Sciatic nerve (tissue), 2 donors: ENCODE measurements around the gene NDUFA3. TPM values are rescaled to one million over a fixed set of nuclear protein-coding genes. Genes with fewer than 3 reads are reported as not detected.

Experiments used
- ATAC-seq: fragments of 200-7000 bp; cut with Tn5 transposase; one replicate; pipeline ENCODE4 v1.9.1; 2020; ENCODE audit warnings: mild to moderate bottlenecking, moderate library complexity
- DNase-seq: peaks from one replicate; pipeline ENCODE4 v3.0.0-alpha.2; 2020; ENCODE audit warnings: low spot score
- intact Hi-C: fragments of 100-400 bp; cut with DNase I; formaldehyde crosslinking; loops from one replicate; pipeline ENCODE4 v1.14.2; 2022
- total RNA-seq: library from RNA; stranded (reverse); fragmentation: NEBNext Ultra II Directional; extraction: Animal tissue kit (Norgen Biotek cat#: 25700); gene quantifications from one replicate; pipeline ENCODE4 v1.2.1, GENCODE V29; 2021
- donor health status: DM: no; HTN: no; CAD: no.
- donor health status: DM: no; HTN: no; CAD: no.

The NDUFA3 gene
- total RNA-seq, 1 donor from 2014 or later, result 80.5 TPM

DNA sequence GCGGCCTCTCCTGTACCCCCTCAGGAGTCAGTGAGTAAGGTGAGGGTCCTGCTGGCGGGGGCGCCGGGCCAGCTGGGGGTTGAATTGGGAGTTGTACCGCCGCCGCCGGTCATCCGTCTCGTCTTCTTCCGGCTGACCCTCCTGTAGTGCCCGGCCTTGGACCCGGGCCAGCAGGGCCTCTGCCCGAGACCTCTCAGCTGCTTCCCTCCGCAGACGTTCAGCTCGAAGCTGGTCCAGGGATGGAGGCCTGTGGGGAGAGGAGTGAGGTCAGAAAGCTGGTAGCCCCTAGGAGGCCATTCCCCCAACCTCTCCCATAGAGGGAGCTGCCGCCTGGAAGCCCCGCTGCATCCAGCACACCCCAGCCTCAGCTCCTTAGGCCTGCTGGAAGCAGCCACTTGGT is 53.0 kb downstream of the NDUFA3 start:
- ATAC-seq (no peak), DNase-seq (no peak)
- intact Hi-C loops, result no loop called here

GRCh38 chr19:54156490-54156889 is 53.8 kb downstream of the NDUFA3 start:
- no peak for ATAC-seq

DNA sequence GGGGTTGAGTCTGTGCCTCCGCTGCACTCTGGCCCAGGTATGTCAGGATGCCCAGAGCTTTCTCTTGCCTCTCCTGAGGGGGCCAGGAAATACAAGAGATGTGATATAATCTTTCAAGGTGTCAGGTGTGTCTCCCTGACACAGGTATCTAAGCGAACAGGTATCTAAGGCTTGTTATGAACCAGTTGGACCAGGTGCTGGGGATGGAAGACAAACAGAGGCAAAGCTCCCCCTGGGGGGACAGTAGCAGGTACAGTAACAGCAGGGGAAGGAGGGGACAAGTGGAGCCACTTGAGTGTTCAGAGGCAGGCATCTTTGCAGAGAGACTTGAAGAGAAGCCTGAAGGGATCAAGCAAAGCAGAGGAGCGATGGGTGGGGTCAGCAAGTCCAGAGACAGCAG is 54.3 kb downstream of the NDUFA3 start:
- no peak for DNase-seq
- ATAC-seq, result no peak
- intact Hi-C loops, result no loop called here

More at GRCh38 chr19:54156490-54156889, 53.8 kb downstream of the NDUFA3 start:
- intact Hi-C loops, result no loop called here
- no peak for DNase-seq

Other genes with a start within 250 kb of the NDUFA3 start
- gene MYADM, start 235.0 kb upstream of the NDUFA3 start, total RNA-seq, result 120 TPM
- gene PRKCG, start 220.7 kb upstream of the NDUFA3 start, total RNA-seq, result not detected
- not detected for gene CACNG7, start 193.6 kb upstream of the NDUFA3 start, total RNA-seq
- 0.22 TPM for gene CACNG8, start 139.9 kb upstream of the NDUFA3 start, total RNA-seq
- gene CACNG6, start 111.2 kb upstream of the NDUFA3 start, total RNA-seq, result not detected
- gene VSTM1, start 39.0 kb upstream of the NDUFA3 start, total RNA-seq, result 0.76 TPM
- gene TARM1, start 21.5 kb upstream of the NDUFA3 start, total RNA-seq, result not detected
- 4.0 TPM for gene OSCAR, start 2.1 kb upstream of the NDUFA3 start, total RNA-seq
- 16.0 TPM for gene TFPT, start 12.8 kb downstream of the NDUFA3 start, total RNA-seq
- gene PRPF31, start 12.9 kb downstream of the NDUFA3 start, total RNA-seq, result 47.2 TPM
- 38.1 TPM for gene CNOT3, start 34.9 kb downstream of the NDUFA3 start, total RNA-seq
- gene LENG1, start 56.9 kb downstream of the NDUFA3 start, total RNA-seq, result 6.3 TPM
- 2.9 TPM for gene TMC4, start 70.3 kb downstream of the NDUFA3 start, total RNA-seq
- gene MBOAT7, start 86.7 kb downstream of the NDUFA3 start, total RNA-seq, result 56.0 TPM
- gene TSEN34, start 88.5 kb downstream of the NDUFA3 start, total RNA-seq, result 24.3 TPM
- 1,121 TPM for gene RPS9, start 98.0 kb downstream of the NDUFA3 start, total RNA-seq
- 23.9 TPM for gene LILRB3, start 120.2 kb downstream of the NDUFA3 start, total RNA-seq
- gene LILRA6, start 139.9 kb downstream of the NDUFA3 start, total RNA-seq, result 11.4 TPM
- gene LILRB5, start 154.4 kb downstream of the NDUFA3 start, total RNA-seq, result 24.1 TPM
- gene LILRB2, start 178.3 kb downstream of the NDUFA3 start, total RNA-seq, result 12.9 TPM
- gene LILRA5, start 210.3 kb downstream of the NDUFA3 start, total RNA-seq, result 5.3 TPM
- gene LILRA4, start 236.3 kb downstream of the NDUFA3 start, total RNA-seq, result 2.1 TPM